NCI-H146 treated with DMSO at 0.1 percent for 48 hours (cell line): ENCODE data around the gene EIF3F.

ENCODE experiments used
- DNase-seq: peaks from one replicate; lab custom pipeline; 2025; ENCODE audit not compliant: unreplicated experiment; lab: John Stamatoyannopoulos, UW

The EIF3F gene

DNA sequence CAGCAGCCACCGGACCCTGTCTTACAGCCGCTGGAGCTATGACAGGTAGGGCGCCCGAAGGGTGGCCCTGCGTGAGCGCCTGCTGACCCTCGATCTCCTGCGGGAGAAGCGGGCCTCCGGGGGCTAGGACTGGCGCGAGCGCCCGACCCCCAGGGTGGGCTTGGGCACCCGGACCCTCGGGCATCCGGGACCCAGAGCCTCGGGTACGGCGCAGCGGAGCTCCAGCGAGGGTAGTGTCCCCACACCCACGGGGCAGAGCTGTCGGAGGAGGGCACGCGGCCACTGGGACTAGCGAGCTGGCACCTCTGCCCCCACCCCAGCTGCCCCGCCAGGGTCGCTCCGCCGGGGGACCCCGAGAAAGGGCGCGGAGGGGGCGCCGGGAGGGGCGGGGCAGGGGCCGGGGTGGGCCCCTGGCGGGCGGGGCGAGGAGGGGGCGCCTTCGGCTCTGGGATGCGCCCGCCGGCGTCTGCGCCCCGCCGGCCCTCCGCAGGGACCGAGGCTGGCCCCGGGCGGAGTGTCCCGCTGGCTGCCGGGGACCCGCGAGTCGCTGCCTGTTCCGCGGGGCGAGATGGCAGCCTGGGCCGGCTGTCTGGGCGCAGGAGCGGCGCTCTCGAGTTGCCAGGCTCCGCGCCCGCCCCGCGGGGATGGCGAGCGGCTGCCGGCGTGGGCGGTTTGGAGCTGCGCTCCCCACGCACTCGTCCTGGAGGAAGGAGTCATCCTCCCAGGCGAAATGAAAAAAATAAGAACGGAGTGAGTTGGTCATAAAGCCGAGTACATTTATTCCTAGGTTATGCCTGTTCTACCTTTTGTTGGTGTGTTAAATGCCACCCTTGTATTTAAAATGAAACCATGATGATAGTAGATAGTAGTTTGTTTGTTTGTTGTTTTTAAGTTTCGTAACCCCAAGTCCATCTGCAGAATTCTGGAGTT, 32.4 kb downstream of the EIF3F start:
- no peak for DNase-seq

DNA sequence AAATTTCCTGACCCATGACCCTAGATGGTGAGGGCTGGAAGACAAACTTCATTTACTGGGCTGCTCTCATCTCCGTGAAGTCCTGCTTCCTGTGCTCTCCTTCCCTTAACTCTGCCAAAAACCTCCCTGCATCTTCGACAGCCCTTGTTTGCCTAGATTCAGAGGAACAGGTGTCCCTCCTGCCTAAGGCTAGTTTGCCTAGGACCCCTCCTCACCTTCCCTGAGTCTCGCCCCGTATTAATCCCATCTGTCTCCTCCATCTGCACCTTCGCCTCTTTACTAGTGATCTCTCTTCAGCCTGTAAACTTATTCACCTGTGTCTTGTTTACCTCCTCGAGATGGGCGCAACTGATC, 33.1 kb downstream of the EIF3F start:
- DNase-seq: no peak

DNA sequence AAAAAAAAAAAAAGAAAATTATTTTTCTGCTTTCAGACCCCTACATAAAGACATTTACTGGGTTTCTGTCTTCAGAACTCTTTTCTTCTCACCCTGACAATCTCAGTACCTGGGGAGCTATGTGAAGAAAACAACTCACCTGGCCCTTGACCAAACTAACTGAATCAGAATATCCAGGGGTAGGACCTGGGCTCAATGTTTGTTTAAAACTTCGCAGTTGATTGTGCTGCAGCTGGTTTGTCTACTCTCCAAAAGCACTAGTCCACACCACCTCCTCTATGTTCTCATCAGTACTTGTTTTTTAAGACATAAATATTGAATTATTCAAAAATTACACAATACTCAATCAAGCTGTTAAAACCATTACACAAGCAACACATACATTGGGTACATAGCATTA, 34.8 kb downstream of the EIF3F start:
- no peak for DNase-seq

DNA sequence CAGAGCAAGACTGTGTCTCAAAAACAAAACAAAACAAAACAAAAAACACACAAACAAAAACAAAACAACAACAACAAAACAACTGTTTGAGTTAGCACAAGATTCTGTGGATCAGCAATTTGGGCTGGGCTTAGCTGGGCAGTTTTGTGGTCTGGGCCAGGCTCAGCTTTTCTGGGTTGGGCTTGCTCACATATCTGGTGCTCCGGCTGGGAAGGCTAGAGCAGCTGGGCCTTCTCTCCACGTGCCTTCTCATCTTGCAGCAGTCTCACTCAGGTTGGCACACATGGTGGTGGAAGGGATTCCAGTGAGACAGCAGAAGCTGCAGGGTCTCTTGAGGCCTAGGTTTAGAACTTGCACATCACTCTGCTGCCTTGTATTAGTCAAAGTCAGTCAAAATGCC, 35.7 kb downstream of the EIF3F start:
- DNase-seq: no peak

DNA sequence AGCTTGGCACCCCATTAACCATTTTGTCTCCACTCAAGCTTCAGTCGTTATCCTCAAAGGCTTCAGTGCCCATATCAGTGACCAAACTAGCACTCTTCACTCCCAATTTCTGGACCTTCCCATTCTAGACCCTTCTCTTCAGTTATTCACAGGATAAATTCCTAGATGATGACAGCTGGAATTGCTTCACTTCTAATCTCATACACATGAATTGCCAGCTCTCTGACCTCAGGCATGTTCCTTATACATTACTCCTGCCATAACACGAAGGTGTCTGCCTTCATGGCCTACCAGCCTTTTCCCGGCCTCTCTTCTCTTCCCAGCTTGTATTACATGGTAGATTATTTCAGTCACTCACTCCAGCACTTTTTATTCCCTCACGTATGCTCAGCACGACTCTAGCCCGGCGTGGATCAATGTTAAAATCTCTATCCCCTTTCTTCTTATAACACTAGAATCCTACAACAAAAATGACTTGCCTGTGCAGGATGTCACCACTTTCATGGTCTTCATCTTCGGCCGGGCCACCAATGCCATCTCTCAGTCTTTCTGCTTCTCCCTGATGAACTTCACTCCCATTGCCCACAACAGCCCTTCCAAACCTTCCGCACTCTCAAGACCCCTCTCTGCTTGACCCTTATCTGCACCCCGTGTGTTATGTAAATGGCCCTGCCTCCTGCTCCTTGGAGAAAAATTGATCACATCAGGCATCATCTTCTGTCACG, 36.9 kb downstream of the EIF3F start:
- no peak for DNase-seq

DNA sequence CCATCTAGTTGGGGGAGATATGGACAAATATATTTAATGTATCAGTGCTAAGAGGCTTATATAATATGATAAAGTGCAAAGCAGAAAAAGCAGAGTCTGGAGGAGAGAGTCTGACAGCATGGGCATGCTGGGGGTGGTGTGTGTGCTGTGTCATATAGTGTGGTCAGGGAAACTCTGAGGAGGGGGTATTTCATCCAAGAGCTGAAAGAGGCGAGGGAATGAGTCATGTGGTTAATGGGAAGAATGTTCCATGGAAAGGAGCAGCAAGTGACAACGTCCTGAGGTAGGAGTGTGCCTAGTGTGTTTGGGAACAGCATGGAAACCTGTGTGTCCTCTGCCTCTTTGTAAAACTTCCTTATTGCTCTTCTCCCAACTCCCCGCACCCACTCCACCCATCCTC, 38.0 kb downstream of the EIF3F start:
- no peak for DNase-seq

DNA sequence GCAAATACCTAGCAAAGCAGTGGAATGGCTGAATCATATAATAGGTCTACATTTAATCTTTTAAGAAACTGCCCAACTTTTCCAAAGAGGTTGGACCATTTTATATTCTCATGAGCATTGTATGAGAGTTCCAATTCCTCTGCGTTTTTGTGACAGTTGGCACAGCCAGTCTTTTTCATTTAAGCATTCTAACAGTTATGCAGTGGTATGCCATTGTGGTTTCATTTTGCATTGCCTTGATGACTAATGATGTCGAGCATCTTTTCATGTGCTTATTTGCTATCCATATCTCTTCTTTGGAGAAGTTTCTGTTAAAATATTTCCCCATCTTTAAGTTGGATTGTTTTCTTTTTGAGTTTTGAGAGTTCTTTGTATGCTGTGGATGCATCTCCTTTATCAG, 38.7 kb downstream of the EIF3F start:
- no peak for DNase-seq

DNA sequence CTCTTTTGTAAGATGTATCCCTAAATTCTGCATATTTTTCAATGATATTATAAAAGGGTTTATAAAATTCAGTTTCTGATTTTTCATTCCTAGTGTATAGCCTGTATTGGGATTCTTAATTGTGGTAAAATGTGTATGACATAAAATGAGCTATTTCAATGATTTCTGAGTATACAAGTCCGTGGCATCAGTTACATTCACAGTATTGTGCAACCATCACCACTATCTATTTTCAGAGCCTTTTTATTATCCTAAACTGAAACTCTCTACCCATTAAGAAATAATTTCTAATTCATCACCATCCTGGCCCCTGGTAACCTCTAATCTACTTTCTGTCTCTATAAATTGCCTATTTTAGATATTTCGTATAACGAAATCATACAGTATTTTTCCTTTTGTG, 39.8 kb downstream of the EIF3F start:
- no peak for DNase-seq

DNA sequence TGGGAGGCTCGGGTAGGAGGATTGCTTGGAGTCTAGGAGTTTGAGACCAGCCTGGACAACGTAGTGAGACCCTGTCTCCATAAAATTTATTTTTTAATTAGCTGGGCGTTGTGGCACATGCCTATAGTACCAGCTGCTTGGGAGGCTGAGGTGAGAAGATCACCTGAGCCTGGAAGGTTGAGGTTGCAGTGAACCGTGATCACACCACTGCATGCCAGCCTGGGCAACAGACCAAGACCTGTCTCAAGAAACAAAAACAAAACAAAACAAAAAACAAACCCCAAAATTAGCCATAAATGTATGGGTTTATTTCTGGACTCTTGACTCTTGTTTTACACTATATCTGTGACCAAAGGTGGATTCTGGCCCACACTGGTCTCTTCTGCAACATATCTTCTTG, 41.6 kb downstream of the EIF3F start:
- DNase-seq: no peak

DNA sequence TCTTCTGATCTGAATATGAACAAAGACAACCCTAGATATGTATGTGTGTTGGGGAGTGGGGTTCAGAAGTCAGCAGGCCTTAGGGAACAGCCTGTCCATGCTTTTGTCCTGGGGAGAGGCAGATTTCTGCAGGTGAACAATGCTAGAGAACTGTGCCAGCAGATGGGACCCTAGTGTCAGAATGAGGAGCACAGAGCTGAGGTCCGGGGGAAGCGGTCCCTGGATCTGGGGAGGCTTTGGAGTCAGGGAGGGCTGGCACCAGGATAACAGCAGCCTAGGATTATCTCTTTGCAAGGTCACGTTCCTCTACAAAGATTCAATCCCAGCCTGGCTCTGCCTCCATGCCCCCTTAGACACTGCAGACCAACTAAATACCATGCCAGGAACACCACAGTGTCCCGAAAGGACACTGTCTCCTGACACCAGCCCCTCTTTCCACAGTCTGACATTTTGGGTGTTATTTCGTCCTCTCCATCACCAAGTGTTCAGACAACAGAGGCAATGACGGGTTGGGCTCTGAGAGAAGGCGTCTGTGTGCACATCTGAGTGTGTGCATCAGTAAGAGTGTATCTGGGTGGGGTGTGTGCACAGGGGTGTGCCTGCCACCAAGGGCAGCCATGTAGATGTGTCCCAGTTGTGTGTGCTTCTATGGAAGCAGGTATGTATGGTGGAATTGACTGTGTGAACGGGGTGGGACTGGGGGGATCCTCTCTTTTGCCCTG, 43.5 kb downstream of the EIF3F start:
- DNase-seq: no peak

DNA sequence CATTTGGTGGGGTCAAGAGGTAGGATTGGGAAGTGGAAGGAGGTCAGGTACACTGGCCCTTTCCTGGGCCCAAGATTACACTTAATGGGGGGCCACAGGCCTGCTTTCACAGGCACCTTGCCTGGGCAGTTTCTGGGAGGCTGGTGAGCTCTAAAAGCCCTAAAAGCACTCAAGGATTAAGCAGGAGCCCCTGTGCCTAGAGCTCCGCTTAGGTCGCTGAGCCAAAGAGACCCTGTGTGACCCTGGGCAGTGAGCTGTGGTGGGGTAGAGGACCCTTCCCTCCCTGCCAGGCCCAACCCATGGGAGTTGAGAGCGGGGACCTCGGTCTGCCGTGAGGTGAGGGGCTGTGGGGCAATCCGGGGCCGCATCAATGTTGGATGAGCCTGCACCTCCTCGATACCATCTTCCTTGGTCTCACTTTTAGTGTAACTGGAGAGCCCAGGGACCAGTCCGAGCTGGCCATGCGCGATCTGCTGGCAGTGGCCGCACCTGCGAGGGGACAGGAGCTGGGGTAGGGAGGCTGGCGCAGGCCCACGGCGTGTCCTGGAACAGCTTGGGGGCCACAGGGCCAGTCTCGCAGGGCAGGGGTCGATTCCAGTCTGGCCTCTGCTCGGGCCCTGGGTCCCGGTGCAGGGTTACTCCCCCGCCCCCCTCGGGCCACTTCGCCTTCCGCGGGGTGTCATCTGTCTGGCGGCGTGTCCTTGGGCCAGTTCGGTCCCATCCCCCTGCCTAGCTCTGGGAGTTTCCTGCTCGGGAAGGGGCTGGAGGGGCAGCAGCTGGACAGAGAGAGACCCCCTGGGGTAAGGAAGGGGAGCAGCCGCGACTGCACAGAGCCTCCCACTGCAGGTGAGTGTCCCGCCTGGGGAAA, 44.3 kb downstream of the EIF3F start:
- DNase-seq: no peak

DNA sequence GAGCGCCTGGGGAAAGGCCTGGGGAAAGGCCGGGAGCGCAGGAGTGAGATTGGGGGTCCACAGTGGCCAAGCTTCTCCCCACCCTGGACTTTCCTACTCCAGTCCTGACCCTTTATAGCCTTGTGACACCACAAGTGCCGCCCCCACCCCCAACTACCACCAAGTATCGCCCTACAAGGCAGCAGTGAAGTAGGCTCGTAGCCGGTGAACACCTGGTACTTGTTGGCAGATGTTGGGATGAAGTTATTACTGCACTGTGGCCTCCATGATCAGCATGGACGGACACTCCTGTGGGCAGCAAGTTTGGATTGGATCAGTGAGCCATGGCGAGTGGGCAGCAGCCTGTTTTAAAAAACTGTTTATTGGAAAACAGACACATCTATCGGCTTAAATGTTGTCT, 45.0 kb downstream of the EIF3F start:
- no peak for DNase-seq

DNA sequence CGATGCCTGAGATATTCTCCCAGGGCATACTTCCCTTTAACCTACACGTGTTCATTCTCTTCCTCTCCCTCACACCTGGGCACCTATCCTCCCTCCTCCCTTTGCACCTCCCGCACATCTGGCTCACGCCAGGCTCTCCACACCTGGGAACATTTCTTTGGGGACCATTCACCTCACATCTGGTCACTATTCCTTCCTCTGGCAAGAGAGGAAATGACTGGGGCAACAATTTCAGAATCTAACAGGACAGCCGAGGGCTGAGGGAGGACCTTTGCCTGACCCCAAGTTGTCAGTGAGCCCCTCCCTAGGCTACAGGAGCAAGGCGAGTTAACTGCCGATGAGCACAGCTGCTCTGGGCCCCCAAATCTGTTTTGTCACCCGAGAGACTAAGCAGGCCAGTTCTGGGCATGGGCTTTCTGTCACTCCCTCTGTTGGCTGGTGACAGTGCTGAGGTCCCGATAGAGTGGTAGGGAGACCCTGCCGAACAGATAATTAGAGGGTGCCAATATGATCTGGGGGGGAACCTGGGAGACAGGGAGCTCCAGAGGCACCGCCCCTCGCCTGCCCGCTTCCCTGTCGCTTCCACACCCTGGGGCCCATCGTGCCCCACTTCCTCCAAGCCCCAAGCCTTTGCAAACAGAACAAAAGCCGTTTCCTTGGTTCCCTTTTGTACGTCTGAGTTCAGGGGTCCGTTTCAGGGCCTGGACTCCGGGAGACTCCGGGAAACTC, 45.6 kb downstream of the EIF3F start:
- no peak for DNase-seq

DNA sequence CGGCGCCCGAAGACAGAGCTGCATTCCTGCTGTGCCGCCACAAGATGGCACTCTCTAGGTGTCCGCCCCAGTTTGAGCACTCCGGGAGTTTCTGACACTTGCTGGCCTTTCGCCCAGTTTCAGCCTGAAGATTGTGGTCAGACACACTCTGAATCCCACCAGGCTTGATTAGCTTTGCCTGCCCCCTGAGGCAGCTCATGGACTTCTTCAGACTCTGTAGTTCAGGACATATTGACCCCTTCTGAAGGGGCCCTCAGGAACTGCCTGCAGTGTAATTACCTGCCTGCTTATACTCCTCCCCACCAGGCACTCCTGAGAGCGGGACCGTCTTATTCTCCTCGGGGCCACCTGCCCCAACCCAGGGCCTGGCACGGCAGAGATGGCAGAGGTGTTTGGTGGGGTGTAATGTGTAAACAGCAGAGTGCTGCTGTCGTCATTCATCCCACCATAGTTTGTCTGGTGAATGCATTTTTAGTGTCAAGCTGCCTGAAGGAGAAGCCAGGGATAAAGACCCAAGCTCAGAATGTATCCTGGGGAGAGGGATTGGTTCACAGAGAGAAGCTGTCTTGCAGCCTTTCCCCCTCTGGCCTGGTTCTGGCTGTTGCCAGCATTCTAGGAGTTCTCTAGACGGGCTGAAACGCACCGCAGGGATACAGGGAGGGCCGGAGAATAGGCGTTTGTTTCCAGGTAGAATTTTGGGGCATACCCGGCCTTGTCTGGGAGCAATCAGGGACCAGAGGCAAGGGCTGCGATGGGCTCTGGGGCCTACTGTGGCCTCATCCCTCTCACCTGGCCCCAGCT, 46.4 kb downstream of the EIF3F start:
- DNase-seq: peak; percentile 1

DNA sequence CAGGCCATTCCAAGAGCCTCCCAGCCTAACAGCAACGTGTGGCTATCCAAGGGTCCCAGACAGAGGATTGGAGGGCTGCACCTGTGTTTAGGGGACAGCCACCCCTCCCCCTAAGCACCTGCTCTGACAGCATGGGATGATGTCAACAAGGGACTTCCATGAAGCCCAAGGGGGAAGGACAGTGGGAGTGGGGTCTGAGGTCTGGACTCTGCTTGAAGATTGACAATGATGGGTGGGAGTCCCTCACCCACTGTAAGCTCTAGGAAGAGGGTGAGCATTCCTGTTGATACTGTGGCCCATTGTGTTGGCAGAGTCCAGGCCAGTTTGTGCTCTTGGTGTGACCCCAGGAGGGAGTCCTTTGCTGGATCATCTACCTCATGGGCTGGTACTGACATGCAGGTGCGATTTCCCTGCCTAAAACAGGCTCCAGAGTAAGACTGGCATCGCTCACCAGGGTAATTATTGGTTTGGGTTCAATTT, 47.0 kb downstream of the EIF3F start:
- no peak for DNase-seq

DNA sequence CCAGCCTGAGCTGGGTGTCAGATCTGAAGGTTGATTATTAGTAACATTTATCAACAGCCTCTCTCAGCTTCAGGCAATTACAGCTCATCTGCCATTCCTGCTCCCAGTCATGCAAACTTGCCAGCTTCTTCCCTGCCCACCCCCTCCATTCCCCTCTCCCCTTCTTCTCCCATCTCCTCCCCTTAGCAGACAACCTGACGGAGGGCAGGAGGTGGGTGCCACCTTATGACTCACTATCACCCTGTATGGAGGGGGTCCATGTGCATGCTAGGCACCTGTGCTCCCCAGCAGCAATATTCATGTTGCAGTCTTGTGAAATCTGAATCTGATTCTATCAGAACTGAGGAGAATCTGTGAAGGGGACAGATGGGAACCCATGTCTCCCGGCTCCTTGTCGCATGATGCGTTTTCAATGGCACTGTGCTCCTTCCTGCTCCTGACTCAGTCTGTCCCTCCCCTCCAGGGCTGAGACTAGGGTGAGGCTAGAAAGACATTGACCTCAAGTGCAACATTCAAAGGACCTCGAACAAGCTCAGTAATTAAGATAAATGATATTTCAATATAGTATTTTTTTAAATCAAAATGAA, 47.6 kb downstream of the EIF3F start:
- no peak for DNase-seq

DNA sequence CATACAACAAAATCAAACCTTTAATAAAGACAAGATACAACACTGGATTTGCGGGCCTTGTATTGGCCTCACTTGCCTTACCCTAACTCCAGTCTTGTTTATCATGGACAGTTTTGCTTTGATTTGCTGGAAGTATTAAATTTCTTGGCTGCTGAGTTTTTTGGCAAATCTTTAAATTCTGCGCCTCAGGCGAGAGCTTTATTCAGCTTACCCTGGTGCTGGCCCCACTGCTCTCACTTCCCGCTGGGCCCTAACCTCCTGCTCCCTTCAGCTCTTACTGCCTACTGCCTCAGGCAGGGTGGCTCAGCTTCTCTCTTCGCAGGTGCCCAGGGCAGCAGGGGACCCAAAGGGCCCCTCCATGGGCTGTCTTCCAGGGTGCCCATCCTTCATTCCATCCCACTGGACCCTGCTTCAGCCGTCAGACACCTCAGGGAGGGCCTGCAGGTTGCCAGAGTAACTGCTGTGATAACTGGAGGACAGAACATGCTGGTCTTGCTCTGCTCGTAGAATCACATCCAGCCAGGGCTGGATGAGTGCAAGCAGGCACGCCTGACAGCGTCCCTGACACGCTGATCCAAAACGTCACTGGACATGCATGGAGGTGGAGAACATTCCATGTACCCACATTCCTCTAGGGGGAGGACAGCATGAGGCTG, 48.2 kb downstream of the EIF3F start:
- DNase-seq: no peak

DNA sequence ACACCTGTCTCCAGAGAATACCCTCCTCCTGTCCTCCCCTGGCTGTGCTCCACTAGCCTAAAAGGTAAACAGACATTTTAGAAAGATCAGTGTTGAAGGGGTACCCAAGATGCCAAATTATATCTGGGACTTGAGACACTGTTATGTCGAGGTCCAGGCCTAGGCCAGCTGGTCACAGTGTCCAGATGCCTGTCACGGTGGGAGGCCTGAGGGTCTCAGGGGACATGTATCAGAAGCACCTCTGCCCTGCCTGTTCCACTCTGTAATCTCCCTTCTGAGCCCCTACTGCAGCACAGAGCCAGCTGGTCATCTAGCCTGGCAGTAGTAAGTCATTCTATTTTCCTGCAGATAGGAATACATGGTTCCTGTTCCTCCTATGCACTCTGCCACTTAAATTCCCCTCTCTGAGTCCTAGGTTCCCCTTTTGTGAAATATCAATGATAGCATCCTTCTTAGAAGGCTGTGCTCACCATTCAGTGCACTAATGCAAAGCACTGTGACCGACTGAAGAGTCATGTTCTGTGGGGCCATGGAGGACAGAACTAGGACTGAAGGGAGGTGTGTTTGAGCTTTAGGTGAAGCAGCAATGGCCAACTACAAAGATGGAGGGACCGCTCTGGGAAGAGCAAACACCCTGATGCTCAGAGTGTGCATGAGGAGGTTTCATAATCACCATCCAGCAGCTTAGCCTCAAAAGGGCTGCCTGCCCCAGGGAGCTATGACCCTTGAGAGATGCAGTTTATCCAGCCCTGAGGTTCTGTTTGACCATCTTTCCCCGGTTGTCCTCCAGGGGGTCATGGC, 49.1 kb downstream of the EIF3F start:
- no peak for DNase-seq
